Sciatic nerve (tissue), 2 donors: Measurements from ENCODE around the gene MAP4. TPM values are rescaled to one million over a fixed set of nuclear protein-coding genes. Genes with fewer than 3 reads are reported as not detected.

ENCODE experiments used
- ATAC-seq: fragments of 200-7000 bp; cut with Tn5 transposase; one replicate; pipeline ENCODE4 v1.9.1; 2020; ENCODE audit warnings: mild to moderate bottlenecking, moderate library complexity
- DNase-seq: peaks from one replicate; pipeline ENCODE4 v3.0.0-alpha.2; 2020; ENCODE audit warnings: low spot score
- intact Hi-C: fragments of 100-400 bp; cut with DNase I; formaldehyde crosslinking; loops from one replicate; pipeline ENCODE4 v1.14.2; 2022
- microRNA-seq: library from miRNA; unstranded; fragments of <30 nt; microRNA quantifications from one replicate; pipeline ENCODE4 v1.2.0, GENCODE V29; 2020
- total RNA-seq: library from RNA; stranded (reverse); fragmentation: NEBNext Ultra II Directional; extraction: Animal tissue kit (Norgen Biotek cat#: 25700); gene quantifications from one replicate; pipeline ENCODE4 v1.2.1, GENCODE V29; 2021
- donor health status: DM: no; HTN: no; CAD: no.
- donor health status: DM: no; HTN: no; CAD: no.

Gene MAP4
- total RNA-seq, 1 donor from 2014 or later, result 442 TPM

DNA sequence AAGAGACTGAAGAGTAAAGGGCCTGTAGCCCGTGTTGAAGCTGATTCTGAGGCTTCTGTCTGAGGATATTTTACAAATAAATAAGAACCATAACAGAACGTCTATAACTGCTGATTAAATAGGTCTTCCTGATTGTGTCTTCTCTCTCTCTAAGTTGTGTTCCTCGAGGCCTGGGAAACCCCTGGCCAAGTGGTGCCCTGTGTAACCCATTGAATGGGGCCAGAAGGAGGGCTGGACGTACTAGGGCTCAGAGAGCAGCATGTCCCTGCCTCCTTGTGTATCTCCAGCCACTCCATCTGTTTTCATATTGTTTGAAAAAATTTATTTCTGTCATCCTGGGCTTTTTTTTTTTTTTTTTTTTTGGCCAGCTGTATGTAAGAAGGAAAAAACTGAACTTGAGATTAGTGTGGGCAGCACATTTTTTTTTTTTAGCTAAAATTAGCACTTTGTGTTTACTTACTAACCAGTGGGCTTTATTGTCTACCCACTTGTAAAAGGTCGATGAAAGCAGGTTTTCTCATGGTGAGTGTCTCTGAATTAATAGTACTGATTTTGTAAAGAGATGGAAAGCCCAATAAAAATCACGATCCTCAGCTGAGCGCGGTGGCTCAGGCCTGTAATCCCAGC is 202.6 kb downstream of the MAP4 start:
- no peak for DNase-seq
- intact Hi-C loops, result no loop called here
- ATAC-seq, result no peak

DNA sequence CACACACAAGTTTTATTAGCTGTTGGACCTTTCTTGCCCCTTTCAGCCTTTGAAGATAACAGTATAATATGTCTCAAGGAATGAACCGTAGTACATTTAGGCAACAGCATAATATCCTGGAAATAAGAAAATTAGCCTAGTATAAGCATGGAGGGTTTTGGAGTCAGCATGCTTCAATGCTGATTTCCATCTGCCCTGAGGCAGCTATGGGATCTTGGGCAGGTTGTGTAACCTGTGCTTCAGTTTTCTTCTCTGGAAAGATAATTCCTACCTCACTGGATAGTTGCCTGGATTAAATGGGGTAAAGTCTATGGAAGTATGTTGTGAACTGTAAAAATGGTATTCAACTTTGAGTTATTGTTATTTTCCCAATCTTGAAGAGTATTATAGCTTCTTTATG is 211.6 kb downstream of the MAP4 start:
- ATAC-seq, result no peak
- no peak for DNase-seq
- intact Hi-C loops, result no loop called here

DNA sequence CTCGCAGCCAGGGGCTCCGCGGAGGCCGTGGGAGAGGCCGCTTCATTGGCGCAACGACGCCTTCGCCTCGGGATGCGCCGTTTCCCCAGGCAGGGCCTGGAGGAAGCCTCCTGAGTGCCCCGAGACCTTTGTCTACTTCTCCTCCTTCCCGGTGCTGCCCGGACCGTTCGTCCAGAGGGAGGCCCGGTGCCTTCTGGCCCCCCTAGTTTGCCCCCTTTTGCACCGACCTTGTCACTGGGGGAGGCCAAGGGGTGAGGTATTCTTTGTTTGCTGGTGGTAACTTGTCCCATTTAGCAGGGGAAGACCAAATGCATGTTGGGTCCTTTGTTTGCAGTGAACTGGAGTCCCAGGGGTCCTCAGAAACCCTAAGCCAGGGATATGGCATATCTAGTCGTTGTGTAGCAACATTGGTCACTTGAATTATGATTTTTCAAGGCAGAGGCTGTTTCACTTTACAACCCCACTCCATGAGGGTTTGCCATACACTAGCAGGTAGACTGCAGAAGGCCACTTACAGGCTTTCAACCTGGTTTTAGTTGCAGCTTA is 212.7 kb downstream of the MAP4 start:
- DNase-seq (no peak), ATAC-seq (no peak)
- intact Hi-C loops, result no loop called here

GRCh38 chr3:47802734-47803479 is 213.3 kb downstream of the MAP4 start, which contains the start of gene DHX30:
Gene DHX30 (plus strand): TSS chr3:47803138. CDS start chr3:47810684, 7,546 bp downstream.
- intact Hi-C loops, result no loop called here
- ATAC-seq, result peak; percentile 94
- DNase-seq, result peak; percentile 92

Small RNAs within 50 kb of the gene (microRNA-seq; reads per million reads assigned to microRNA genes)
- 6.9 reads per million, percentile 17 among the genes with 10 or more reads in this experiment for gene MIR1226

Other genes with a start within 250 kb of the MAP4 start
- gene SMARCC1, start 234.5 kb downstream of the MAP4 start, total RNA-seq, result 77.0 TPM
- 57.2 TPM for gene DHX30, start 213.3 kb downstream of the MAP4 start, total RNA-seq
- gene CDC25A, start 172.0 kb upstream of the MAP4 start, total RNA-seq, result 0.58 TPM
- gene CAMP, start 207.1 kb upstream of the MAP4 start, total RNA-seq, result 2.0 TPM
- 14.2 TPM for gene ZNF589, start 224.7 kb upstream of the MAP4 start, total RNA-seq